BLaER1 treated with 17β-estradiol and CSF1 and Interleukin-3, amounts not matched to agents 10 nM and 100 nM (cell line): ENCODE data around the gene SKIC8.

Experiments
- H3K27ac ChIP-seq, 11 experiments: shearing (Covaris generic); formaldehyde crosslinking; 2 replicates each; pipeline ENCODE4 v1.8.1; 2022
- H3K27me3 ChIP-seq, 11 experiments: shearing (Covaris generic); formaldehyde crosslinking; 2 replicates each; pipeline ENCODE4 v1.8.1; 2022
- H3K36me3 ChIP-seq, 11 experiments: shearing (Covaris generic); formaldehyde crosslinking; 2 replicates each; pipeline ENCODE4 v1.8.1; 2022
- H3K4me1 ChIP-seq, 10 experiments: shearing (Covaris generic); formaldehyde crosslinking; 2 replicates each; pipeline ENCODE4 v1.8.1; 2022
- H3K4me2 ChIP-seq, 11 experiments: shearing (Covaris generic); formaldehyde crosslinking; 2 replicates each; pipeline ENCODE4 v1.8.1; 2022
- H3K4me3 ChIP-seq, 10 experiments: shearing (Covaris generic); formaldehyde crosslinking; 2 replicates each; pipeline ENCODE4 v1.8.1; 2022
- H3K9ac ChIP-seq, 11 experiments: shearing (Covaris generic); formaldehyde crosslinking; 2 replicates each; pipeline ENCODE4 v1.8.1; 2022
- H3K9me3 ChIP-seq, 11 experiments: shearing (Covaris generic); formaldehyde crosslinking; replicated peaks in 1 of 11; 2 replicates each; pipeline ENCODE4 v1.8.1; 2022
- H4K20me1 ChIP-seq, 11 experiments: shearing (Covaris generic); formaldehyde crosslinking; 2 replicates each; pipeline ENCODE4 v1.8.1; 2022
- Cebpa-rat ChIP-seq, 11 experiments: shearing (Covaris generic); IDR thresholded peaks; 2 replicates each; pipeline ENCODE4 v1.8.1; 2022

SKIC8 gene

GRCh38 chr15:78234515-78235040 is 64.8 kb downstream of the SKIC8 start, which contains the start of gene ACSBG1:
Gene ACSBG1, minus strand, starts transcription at chr15:78234565. Its CDS starts 64 bp downstream, at chr15:78234501.
- no peaks in the 10 kb centered on the region for H3K9me3 ChIP-seq

GRCh38 chr15:78233496-78233895 is 65.9 kb downstream of the SKIC8 start:
- no peaks in the 10 kb centered on the region for H3K36me3 ChIP-seq
- H3K4me2 ChIP-seq: peak overlapping the region in 10 of 11 experiments; percentile 60 to 83 (median 71); a peak in 15 of 22 replicates
- H3K9me3 ChIP-seq: no peaks in the 10 kb centered on the region
- H4K20me1 ChIP-seq: no peaks in the 10 kb centered on the region; a peak in 1 of 22 replicates
- H3K27ac ChIP-seq: no peak overlapping the region
- H3K4me1 ChIP-seq: peaks cover 17 to 33% (median 30%) of the 10 kb centered on the region in 10 experiments
- H3K4me3 ChIP-seq: no peak overlapping the region
- H3K9ac ChIP-seq: no peak overlapping the region
- no peak for TF ChIP-seq Cebpa-rat (IDR thresholded peaks at IDR 0.05)
- peaks cover 0 to 8% (median 0%) of the 10 kb centered on the region in 11 experiments; a peak in 2 of 22 replicates for H3K27me3 ChIP-seq

More at GRCh38 chr15:78234515-78235040, 64.8 kb downstream of the SKIC8 start, which contains the start of gene ACSBG1:
- no peak within 1 kb of the TSS for H3K4me3 ChIP-seq
- no peak within 1 kb of the TSS for H3K27ac ChIP-seq
- no peaks in the 10 kb centered on the region for H3K36me3 ChIP-seq
- H4K20me1 ChIP-seq: no peaks in the 10 kb centered on the region; a peak in 1 of 22 replicates
- TF ChIP-seq Cebpa-rat (IDR thresholded peaks at IDR 0.05): no peak
- H3K4me2 ChIP-seq: peak within 1 kb of the TSS; percentile 60 to 83 (median 68)
- H3K4me1 ChIP-seq: peaks cover 17 to 33% (median 30%) of the 10 kb centered on the region in 10 experiments
- H3K27me3 ChIP-seq: peaks cover 0 to 8% (median 0%) of the 10 kb centered on the region in 11 experiments; a peak in 2 of 22 replicates
- H3K9ac ChIP-seq: no peak within 1 kb of the TSS; a peak in 1 of 22 replicates
